NCI-H2029 (cell line): ENCODE results near the gene CXXC4.

Experiments
- DNase-seq: peaks from one replicate; lab custom pipeline; 2025; lab: John Stamatoyannopoulos, UW

The CXXC4 gene

GRCh38 chr4:104488151-104488550 is 6.5 kb downstream of the CXXC4 start:
- DNase-seq, result no peak

DNA sequence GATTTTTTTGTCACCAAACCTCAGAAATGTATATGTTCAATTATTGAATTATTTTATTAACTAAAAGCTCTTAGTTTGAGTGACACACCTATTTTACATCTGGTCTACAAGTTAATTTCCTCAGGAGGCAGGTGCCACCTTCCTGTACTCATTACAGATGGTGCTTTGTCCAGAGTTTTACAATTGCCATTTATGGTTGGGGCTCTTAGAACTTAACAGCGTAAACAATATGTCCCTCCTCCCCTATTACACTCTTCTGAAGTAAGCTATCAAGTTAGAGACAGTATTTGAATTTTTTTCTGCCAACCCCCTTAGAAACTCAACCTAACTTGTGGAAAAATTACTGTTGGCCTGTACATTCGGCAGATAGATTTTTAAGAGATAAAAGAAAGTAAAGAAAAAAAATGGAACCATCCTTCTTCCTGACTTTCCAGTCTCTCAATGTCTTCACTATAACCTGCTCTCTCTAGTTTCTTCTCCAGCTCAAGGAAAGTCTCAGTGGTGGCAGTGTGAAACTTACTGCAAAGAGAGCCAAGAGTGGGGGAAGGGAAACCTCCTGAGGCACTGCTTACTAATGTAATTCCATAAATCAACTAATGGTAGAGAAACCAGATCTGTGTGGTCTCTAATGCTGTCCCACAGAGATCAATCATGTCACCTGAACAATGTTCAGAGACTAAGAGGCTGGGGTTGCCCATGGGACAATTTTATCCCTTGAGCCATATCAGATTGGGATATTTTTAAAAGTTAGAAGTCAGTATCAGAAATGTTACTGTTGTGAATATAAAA is 7.8 kb downstream of the CXXC4 start:
- no peak for DNase-seq

DNA sequence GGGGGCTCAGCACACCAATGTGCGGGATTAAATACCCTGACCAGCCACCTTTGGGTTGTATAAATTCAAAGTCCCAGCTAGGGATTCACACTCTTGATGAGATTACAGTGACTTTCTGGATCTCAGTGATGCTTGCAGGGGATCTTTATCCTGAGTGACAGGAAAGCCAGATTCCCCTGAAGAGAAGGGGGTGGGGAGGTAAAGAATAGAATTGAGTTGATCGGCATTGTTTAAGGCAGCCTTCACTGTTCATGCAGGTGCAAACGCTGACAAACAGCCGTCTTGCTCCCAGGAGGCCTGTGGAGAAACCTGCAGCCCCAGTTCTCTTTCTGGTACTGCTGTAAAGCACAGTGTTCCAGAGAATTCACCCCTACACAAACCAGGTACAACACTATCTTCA is 19.0 kb downstream of the CXXC4 start:
- DNase-seq, result no peak

DNA sequence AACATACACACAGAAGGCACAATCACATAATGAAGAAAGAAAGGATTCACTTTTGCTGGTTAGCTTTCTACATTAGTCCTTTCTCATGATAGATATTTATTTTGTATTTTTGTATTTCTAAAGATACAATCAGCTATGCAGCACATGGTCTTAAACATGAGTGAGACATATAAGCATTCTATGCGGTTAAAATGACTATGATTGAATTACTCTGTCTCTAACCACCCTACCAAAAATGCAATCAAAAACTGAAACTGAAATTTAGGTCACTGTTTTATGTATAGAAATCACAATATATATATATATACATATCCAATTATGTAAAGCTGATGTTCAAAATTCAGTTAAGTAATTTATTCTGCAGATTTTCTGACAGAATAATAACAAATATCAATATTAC is 21.9 kb downstream of the CXXC4 start:
- no peak for DNase-seq

- DNase-seq, result no peak
These were observed 23.9 kb downstream of the CXXC4 start for GRCh38 chr4:104470770-104471169.

DNA sequence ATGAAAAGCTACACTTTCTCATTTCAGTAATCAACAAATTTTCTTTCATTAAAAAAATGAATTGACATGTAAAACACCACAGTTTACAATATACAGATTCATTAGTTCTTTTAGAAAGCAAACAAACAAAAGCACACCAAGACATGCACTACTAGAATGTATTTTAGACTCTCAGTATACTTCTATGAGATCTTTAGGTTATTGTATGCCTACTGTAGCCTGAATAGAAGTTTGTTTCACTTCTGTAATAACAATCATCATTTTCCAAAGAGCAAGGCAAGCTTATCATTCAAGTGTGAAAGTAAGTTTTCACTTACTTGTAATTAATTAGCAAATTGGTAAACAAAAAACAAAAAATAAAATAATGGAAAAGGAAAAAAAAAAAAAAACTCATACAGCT is 24.9 kb downstream of the CXXC4 start:
- DNase-seq, result no peak

DNA sequence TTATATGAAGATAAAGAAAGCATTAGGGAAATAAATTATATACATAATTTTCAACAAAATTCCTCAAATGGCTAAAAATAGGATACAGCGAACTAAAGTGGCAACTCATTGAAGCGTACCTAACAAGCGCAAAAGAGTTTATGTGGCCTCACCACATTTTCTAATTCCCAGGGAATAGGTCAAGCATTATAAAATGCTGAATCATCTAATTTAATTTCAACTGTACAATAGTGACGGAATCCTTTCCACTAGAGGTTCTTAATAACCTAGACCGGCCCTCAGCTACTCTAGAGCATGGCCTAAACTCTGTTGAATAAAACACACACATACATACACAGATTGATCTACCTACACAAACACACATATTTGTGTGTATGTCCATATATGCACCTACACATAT is 29.1 kb downstream of the CXXC4 start:
- no peak for DNase-seq

DNA sequence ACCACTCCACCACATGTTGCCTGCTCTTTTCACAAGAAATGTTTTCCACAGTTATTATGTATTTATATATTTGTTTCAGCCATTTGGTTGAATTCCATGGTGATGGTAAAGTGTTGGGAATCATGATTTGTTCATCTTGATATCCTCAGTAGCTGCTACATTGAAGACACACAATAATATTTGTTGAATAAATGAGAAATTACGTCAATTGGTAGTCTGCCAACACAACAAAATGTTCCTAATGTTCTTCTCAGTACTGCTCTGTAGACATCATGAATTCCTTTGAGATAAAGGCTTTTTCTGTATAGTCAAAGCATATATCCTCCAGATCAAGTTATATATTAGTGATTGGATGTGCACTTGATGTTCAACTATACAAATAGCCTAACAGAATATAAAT is 29.5 kb downstream of the CXXC4 start:
- no peak for DNase-seq

GRCh38 chr4:104462641-104463040 is 32.1 kb downstream of the CXXC4 start:
- no peak for DNase-seq

- no peak for DNase-seq
These were observed 37.2 kb downstream of the CXXC4 start for GRCh38 chr4:104457308-104457981.

DNA sequence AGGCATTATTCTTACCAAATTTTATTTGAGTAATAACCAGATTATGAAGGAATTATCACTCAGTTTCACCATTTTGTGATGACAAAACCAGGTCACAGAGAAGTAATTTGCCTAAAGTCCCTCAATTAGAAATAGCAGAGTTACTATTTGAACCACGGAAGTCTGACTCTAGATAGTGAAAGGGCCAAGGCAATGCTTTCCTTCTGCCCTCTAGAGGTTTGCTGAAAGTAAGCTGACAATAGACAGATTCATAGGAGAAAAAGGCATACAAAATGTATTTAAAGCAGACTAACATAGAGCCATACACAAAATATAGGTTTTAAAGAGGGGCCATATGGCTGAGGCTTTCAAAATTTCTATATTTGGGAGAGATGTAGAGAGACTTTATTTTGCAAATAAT is 43.1 kb downstream of the CXXC4 start:
- no peak for DNase-seq

DNA sequence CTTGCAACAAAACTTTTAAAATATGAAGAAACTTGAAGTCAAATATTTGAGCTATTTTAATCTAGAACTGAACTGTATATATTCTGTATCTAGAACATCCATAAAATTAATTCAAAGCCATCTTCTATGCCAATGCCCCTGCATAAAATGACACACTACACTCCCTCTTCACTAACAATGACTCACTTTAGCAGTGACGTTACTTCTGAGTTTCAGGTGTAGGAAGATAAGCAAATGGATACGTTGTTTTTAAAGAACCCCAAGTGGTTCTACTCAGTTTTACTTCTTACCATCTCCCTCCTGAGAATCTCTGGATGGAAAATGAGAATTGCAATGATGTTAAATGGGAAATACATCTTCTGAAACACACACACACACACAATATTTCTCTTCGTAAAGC is 45.2 kb downstream of the CXXC4 start:
- no peak for DNase-seq

DNA sequence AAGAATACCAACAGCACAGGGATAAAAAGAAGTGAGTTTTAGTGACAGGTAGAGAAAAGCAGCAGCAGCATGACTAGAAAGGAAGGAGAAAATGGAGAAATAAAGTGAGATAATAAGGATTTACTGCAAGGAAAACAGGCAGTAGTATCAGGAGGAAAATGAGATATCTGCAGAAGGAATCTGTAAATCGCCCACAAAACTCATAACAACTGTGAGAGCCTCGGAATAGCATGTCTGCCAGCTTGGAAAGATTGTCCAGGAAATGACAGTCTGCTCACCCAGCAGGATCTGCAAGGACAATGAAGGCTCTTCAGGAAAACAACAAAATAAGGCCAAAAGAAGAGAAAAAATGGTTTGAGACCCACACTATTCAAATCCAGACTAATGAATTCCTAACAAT is 47.4 kb downstream of the CXXC4 start:
- DNase-seq, result no peak

DNA sequence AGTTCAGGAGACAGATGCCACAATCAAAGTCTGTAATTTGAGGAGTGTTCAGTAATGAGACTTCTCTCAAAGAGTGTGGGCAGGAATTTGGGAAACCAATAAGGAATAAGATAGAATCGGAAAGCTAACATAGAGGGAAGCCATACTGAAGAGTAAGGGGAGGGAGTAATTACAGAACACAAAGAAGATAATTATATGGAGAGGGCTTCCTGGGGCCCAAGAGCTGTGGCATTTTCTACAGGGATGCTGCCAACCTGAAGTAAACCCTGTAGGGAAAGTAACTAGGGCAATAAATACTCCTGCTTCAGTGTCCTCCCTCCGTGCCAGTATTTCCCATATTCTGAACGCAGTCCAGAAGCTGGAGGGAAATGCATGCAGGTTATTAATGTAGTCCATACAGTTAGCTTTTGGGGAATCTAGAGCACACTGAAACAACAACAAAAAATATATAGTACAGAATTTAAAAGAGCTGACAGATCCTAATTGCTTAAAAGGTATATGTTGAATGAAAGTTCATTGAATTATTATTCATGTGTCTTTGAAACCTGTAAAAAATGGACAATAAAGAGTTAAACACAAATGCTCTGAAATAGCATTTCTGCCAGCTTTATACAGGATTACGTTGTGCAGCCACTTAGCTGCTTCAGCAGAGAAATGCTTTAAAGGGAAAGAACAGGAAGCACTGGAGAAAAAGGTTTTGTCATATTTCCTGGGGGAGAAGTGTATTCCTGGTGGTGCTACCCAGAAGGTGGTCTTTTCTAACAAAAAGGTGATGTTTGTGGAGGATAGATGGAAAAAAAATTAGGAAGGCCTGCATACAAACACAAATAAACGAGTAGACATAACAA is 48.0 kb downstream of the CXXC4 start:
- DNase-seq, result no peak

- no peak for DNase-seq
These were observed 50.0 kb downstream of the CXXC4 start for GRCh38 chr4:104444685-104445084.

- DNase-seq, result no peak
These were observed 58.2 kb downstream of the CXXC4 start for GRCh38 chr4:104436542-104436941.

DNA sequence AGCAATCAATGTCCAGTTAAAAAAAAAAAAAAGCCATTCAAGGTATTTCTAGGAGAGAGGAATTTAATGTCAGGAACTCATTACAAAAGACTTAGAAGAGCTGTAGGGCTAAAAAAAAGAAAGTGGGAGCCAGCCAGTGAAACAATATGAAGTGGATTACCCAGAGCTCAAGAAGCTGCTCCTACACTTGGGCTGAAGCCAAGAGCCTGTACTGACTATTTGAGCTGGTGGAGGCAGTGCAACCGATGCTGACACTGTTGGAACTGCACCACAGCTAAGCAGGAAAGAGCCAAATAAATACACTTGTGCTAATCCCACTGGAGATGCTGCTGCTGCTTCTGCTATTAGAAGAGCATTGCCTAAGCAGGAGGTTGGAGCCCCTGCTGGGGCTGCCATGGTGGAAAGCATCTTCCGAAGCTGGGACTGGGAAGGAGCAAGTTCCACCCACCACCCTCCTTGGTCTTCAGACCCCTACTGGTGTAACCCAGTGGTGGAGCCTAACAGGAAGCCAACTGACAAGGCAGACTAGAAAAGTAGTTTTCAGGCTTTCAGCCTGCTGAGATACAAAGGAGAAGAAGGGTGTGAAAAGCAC is 65.4 kb downstream of the CXXC4 start:
- DNase-seq, result no peak

DNA sequence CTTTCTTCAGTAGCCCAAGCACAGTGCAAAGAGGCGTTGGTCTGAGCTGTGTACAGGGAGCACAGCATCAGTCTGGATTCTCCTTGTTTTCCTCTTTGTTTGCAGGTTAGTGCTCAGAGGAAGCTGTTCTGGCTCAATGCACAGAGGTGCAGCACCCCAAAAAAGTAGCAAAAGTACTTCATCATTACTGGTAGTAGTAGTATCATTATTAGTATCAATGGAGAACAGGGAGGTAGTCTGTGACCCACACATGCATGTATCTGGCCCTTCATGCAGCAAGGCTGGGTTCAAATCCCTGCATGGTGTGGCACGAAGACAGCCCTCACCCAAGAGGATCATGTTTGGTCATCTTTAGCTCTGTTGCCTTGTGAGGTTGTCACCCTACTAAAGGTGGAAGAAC is 68.7 kb downstream of the CXXC4 start:
- no peak for DNase-seq

- DNase-seq, result no peak
These were observed 69.7 kb downstream of the CXXC4 start for GRCh38 chr4:104424989-104425388.

GRCh38 chr4:104424475-104424941 is 70.2 kb downstream of the CXXC4 start:
- no peak for DNase-seq

GRCh38 chr4:104421566-104421965 is 73.1 kb downstream of the CXXC4 start:
- no peak for DNase-seq

- no peak for DNase-seq
These were observed 73.9 kb downstream of the CXXC4 start for GRCh38 chr4:104420766-104421165.
